Pancreas (tissue), 10 donors: Measurements from ENCODE around the gene SLC22A31. TPM values are rescaled to one million over a fixed set of nuclear protein-coding genes. Genes with fewer than 3 reads are reported as not detected.

Experiments used
- ATAC-seq, 4 donors: fragments of 200-7000 bp; cut with Tn5 transposase; one replicate each; pipeline versions ENCODE4 v1.8.0 to v1.9.1; 2020; ENCODE audit warnings: mild to moderate bottlenecking in 4 of 4, moderate library complexity in 4 of 4
- DNase-seq, 6 donors: peaks; one replicate each; pipeline ENCODE4 v3.0.0-alpha.2; 2020
- FAIRE-seq: peaks from 2 replicates; lab custom pipeline; 2012; peaks lifted over from hg19 to GRCh38; lab: Jason Lieb, UNC
- H3K27ac ChIP-seq, 4 donors: fragments of 200-600 bp; sonication (generic); 1 replicate in 3 of 4; 2 replicates in 1 of 4; pipeline versions ENCODE4 v1.5.0 to v1.8.0; 2020
- H3K27me3 ChIP-seq, 4 donors: fragments of 200-600 bp; one replicate each; pipeline ENCODE4 v1.8.0; 2021
- H3K36me3 ChIP-seq, 3 donors: fragments of 200-600 bp; sonication (generic) in 1 of 3; one replicate each; pipeline versions ENCODE4 v1.5.0 to v1.8.0; 2020 to 2021
- H3K4me1 ChIP-seq, 3 donors: fragments of 200-600 bp; one replicate each; pipeline ENCODE4 v1.8.0; 2021
- H3K4me3 ChIP-seq, 4 donors: fragments of 200-600 bp; sonication (generic) in 2 of 4; one replicate each; pipeline versions ENCODE4 v1.5.0 to v1.8.0; 2020 to 2021
- H3K9me3 ChIP-seq, 4 donors: fragments of 200-600 bp; one replicate each; pipeline ENCODE4 v1.8.0; 2021
- WGBS, 2 donors: extraction: QIAGEN DNeasy Blood & Tissue Kit; methylation state at CpG; one replicate each; pipeline ENCODE4 v1.1.7; 2013; 5-methylcytosine and 5-hydroxymethylcytosine counted together
- intact Hi-C, 3 donors: fragments of 100-400 bp; cut with DNase I; formaldehyde crosslinking; loops; one replicate each; pipeline versions ENCODE4 v1.11.1 to v1.14.2; 2022
- polyA plus RNA-seq, 2 donors: library from polyadenylated mRNA; stranded (reverse); fragments of 200-250 nt; gene quantifications; one replicate each; pipeline ENCODE4 v1.2.3, GENCODE V29; 2013
- total RNA-seq, 6 donors: library from RNA; stranded (reverse); fragmentation: NEBNext Ultra II Directional in 4 of 6; extraction: Animal tissue kit (Norgen Biotek cat#: 25700) in 4 of 6; gene quantifications; one replicate each; pipeline versions ENCODE4 v1.2.1 to v1.2.4, GENCODE V29; 2021 to 2023
- TF ChIP-seq, protein P1 (sequence below), 4 donors: fragments of 200-600 bp; sonication (generic) in 3 of 4; IDR thresholded peaks; one replicate each; pipeline versions ENCODE4 v1.5.0 to v1.8.0; 2021; ENCODE audit warnings: antibody characterized with exemption in 4 of 4
- donor health status: healthy with polysubstance abuse.
- donor health status: DM: no; HTN: no; CAD: no; lungs with moderate emphysema.
- donor health status: DM: no; HTN: no; CAD: no.
- donor health status: control.
- donor health status: control.
- donor health status: Bipolar disorder and iron deficiency.
- donor health status: DM: yes; HTN: yes; CAD: no.
- donor health status: DM: no; HTN: no; CAD: no.
- donor health status: DM: no; HTN: no; CAD: no.
- donor health status: DM: yes; HTN: yes; CAD: no.

Gene SLC22A31
- total and polyA plus RNA-seq, 8 donors: 0.37 to 131 (median 39.0) TPM

DNA sequence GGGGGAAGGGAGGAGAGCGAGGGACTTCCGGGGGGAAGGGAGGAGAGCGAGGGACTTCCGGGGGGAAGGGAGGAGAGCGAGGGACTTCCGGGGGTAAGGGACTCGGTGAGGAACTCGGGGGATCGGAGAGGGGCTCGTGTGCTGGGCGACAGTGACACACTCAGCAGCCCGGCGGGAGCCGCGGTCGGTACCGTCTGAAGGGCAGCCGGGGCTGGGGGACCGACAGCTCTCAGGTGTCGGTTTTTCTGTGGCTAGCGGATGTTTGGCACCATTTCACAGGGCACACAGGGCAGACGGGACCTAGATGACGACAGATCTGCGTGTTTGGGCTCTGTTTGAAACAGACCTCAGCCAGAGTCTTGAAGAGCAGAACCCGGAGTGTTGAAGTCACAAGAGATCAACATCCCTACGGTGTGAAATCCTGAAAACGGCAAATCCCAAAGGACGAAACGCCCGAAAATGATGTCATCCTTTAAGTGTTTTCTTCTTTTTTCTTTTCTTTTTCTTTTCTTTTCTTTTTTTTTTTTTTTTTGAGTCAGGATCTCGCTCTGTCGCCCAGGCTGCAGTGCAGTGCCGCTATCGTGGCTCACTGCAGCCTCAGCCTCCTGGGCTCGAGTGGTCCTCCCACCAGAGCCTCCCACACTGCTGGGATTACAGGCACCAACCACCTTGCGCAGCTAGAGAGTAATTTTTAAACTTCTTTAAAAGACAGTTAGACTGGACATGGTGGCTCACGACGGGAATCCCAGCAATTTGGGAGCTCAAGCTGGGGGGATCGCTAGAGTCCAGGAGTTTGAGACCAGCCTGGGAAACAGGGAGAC lies 41.1 kb upstream of the SLC22A31 start:
- intact Hi-C loops: no loop called here
- ATAC-seq (peak; percentile 71 to 77 (median 74)), FAIRE-seq (no peak), DNase-seq (peak; percentile 70 to 89 (median 76))
- no peaks in the 10 kb centered on the region for H3K36me3 ChIP-seq
- H3K4me1 ChIP-seq: no peaks in the 10 kb centered on the region
- H3K4me3 ChIP-seq: peak overlapping the region; percentile 30 to 84 (median 74)
- H3K27me3 ChIP-seq: no peaks in the 10 kb centered on the region
- no peaks in the 10 kb centered on the region for H3K9me3 ChIP-seq
- WGBS, 2 donors: 2 to 4% methylated on average over 38 to 39 of the region's 39 CpGs
- H3K27ac ChIP-seq: peak overlapping the region; percentile 76 to 95 (median 91)
- TF ChIP-seq, protein P1, sequence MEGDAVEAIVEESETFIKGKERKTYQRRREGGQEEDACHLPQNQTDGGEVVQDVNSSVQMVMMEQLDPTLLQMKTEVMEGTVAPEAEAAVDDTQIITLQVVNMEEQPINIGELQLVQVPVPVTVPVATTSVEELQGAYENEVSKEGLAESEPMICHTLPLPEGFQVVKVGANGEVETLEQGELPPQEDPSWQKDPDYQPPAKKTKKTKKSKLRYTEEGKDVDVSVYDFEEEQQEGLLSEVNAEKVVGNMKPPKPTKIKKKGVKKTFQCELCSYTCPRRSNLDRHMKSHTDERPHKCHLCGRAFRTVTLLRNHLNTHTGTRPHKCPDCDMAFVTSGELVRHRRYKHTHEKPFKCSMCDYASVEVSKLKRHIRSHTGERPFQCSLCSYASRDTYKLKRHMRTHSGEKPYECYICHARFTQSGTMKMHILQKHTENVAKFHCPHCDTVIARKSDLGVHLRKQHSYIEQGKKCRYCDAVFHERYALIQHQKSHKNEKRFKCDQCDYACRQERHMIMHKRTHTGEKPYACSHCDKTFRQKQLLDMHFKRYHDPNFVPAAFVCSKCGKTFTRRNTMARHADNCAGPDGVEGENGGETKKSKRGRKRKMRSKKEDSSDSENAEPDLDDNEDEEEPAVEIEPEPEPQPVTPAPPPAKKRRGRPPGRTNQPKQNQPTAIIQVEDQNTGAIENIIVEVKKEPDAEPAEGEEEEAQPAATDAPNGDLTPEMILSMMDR (IDR thresholded peaks at IDR 0.05): no peak

DNA sequence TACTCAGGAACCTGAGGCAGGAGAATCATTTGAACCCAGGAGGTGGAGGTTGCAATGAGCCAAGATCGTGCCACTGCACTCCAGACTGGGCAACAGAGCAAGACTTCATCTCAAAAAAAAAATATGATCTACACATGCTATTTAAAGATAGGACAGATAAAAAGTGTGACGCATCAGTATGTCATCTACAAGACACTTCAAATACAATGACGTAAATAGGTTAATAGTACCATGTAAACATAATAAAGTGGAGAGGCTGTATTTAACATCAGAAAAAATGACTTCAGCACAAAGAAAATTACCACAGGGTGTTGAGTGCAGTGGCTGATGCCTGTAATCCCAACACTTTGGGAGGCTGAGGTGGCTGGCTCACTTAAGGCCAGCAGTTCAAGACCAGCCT lies 37.4 kb upstream of the SLC22A31 start:
- intact Hi-C loops: no loop called here
- Histone ChIP-seq H3K27ac (no peak overlapping the region), H3K27me3 (no peaks in the 10 kb centered on the region), H3K36me3 (no peaks in the 10 kb centered on the region), H3K9me3 (no peaks in the 10 kb centered on the region), H3K4me3 (no peak overlapping the region), H3K4me1 (no peaks in the 10 kb centered on the region)
- DNase-seq (no peak), FAIRE-seq (no peak), ATAC-seq (no peak)
- WGBS, 2 donors: 85 to 87% methylated on average over 3 of the region's 3 CpGs
- TF ChIP-seq, protein P1 (IDR thresholded peaks at IDR 0.05): no peak

DNA sequence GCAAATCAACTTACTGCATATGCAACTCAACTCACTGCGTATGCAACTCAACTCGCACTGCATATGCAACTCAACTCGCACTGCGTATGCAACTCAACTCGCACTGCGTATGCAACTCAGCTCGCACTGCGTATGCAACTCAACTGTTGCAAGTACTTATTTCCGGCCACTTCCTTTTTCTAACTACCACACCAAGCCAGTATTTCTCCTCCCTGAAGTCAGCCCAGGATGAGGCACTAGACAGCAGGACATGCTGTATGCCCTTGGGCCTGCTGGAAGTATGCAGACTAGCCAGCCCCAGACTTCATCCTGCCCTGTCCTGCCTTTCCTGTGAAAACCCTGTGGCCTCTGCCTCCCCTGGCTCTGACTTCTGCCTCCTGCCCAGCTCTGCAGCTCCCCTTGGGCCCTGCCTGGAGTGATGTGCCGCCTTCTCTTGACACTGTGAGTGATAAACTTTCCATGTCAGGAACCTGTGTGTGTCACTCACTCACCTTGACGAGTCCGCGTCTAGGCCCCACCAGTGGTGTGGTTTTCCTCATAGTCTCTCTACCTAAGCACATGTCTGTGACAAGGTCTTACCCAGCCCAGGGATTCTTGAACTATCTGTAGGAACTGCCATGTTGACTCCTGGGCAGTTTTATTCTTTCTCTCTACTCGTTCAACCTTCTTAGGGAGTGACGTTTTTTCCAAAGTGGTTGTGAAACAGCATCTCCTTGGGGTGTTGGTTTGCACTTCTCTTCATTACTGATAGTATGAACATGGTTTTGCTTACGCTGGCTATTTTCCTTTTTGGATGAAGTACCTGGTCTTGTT lies 33.5 kb upstream of the SLC22A31 start:
- DNase-seq (no peak), FAIRE-seq (no peak), ATAC-seq (no peak)
- WGBS, 2 donors: 93 to 97% methylated on average over 16 of the region's 16 CpGs
- no peak overlapping the region for H3K27ac ChIP-seq
- H3K4me1 ChIP-seq: no peaks in the 10 kb centered on the region
- H3K4me3 ChIP-seq: no peak overlapping the region
- TF ChIP-seq, protein P1 (IDR thresholded peaks at IDR 0.05): no peak
- H3K36me3 ChIP-seq: peaks cover 0 to 9% (median 6%) of the 10 kb centered on the region in 3 donors
- H3K9me3 ChIP-seq: no peaks in the 10 kb centered on the region
- intact Hi-C loops: no loop called here
- H3K27me3 ChIP-seq: no peaks in the 10 kb centered on the region

DNA sequence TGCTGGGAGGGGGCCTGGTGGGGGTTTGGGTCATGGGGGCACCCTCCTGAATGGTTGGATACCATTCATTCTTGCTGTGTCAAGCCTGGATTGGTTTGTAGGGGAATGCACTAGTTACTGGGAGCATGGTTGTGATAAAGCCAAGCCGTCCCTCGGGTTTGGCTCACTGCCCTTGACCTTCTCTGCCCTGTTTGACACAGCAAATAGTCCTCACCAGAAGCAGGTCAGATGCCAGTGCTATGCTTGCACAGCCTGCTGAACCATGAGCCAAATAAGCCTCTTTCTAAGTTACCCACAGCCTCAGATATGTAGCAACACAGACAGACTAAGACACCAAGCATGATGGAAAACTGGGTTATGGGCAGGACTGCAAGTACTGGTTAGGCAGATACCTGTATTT lies 31.8 kb upstream of the SLC22A31 start:
- intact Hi-C loops: no loop called here
- H3K27ac ChIP-seq: no peak overlapping the region
- FAIRE-seq (no peak), ATAC-seq (no peak), DNase-seq (no peak)
- H3K27me3 ChIP-seq: no peaks in the 10 kb centered on the region
- no peaks in the 10 kb centered on the region for H3K9me3 ChIP-seq
- peaks cover 0 to 24% (median 16%) of the 10 kb centered on the region in 3 donors for H3K36me3 ChIP-seq
- no peak overlapping the region for H3K4me3 ChIP-seq
- TF ChIP-seq, protein P1 (IDR thresholded peaks at IDR 0.05): no peak
- WGBS, 2 donors: 19 to 33% methylated on average over 2 of the region's 2 CpGs
- H3K4me1 ChIP-seq: no peaks in the 10 kb centered on the region
